Duodenal mucosa (tissue), 2 donors: Measurements from ENCODE around the gene PHACTR1.
"Not testable (repeated sequence)": the region's sequence is repeated elsewhere in the genome, so short reads cannot be mapped to it uniquely, and the experiment has no call there.

Experiments
- H3K27ac ChIP-seq: one replicate; pipeline ENCODE4 v1.7.0; 2013; ENCODE audit warnings: low read depth, low read length
- H3K27me3 ChIP-seq, 2 donors: one replicate each; pipeline ENCODE4 v1.7.0; 2013; ENCODE audit warnings: low read length in 2 of 2, control low read depth in 1 of 2; ENCODE audit not compliant: insufficient read depth in 2 of 2, control insufficient read depth in 1 of 2
- H3K36me3 ChIP-seq, 2 donors: one replicate each; pipeline ENCODE4 v1.7.0; 2013; ENCODE audit warnings: low read length in 2 of 2, control low read depth in 1 of 2; ENCODE audit not compliant: insufficient read depth in 2 of 2, control insufficient read depth in 1 of 2
- H3K4me1 ChIP-seq, 2 donors: one replicate each; pipeline ENCODE4 v1.7.0; 2013; ENCODE audit warnings: low read length in 2 of 2, control low read depth in 1 of 2; ENCODE audit not compliant: insufficient read depth in 2 of 2, control insufficient read depth in 1 of 2
- H3K4me3 ChIP-seq, 2 donors: one replicate each; pipeline ENCODE4 v1.7.0; 2013; ENCODE audit warnings: low read length in 2 of 2, low read depth in 1 of 2
- H3K9ac ChIP-seq, 2 donors: one replicate each; pipeline ENCODE4 v1.7.0; 2013; ENCODE audit warnings: low read length in 2 of 2, low read depth in 1 of 2
- H3K9me3 ChIP-seq, 2 donors: one replicate each; pipeline ENCODE4 v1.7.0; 2013; ENCODE audit warnings: low read length in 2 of 2, control low read depth in 1 of 2; ENCODE audit not compliant: control insufficient read depth in 1 of 2

Gene PHACTR1

DNA sequence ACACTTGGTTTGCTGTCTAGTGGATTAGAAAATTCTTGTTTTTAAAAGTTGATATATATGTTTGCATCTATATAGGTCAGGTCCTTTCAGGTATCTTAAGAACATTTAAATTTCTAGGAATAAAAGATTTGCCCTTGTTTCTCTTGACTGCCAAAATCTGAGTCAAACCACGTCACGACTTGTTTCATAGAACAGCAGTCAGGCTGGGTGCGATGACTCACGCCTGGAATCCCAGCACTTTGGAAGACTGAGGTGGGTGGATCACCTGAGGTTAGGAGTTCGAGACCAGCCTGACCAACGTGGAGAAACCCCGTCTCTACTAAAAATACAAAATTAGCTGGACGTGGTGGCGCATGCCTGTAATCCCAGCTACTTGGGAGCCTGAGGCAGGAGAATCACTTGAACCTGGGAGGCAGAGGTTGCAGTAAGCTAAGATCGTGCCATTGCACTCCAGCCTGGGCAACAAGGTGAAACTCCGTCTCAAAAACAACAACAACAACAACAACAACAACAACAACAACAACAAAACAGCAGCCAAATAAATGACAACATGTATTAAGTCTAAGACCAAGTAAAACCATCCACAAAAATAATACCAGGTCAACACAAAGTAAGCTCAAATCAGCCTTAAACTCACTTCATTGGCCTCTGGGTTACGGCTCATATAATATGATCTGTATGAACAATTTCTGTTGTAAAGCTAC is 46.3 kb downstream of the PHACTR1 start:
- not testable (repeated sequence) for H3K9ac ChIP-seq, H3K36me3 ChIP-seq, H3K4me3 ChIP-seq, H3K4me1 ChIP-seq, H3K27me3 ChIP-seq, H3K27ac ChIP-seq, H3K9me3 ChIP-seq

DNA sequence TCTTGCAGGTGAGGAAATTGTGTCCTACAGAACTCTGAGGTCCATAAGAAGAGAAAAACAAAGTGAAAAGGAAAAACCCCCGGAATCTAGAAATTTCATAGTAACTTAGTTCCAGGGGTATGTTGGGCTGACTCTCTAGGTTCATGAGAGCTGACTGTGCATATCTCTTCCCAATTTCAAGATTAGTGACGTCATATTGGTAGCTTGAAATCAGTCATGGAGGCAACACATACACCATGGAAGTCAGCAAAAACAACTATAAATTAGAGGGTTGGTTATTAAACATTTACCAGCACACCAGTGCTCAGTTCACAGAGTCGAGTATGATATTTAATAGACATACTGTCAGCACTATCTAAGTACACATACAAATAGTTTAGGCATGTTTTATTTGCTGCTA is 49.8 kb downstream of the PHACTR1 start:
- Histone ChIP-seq H3K9ac (no peak overlapping the region), H3K27ac (no peak overlapping the region), H3K27me3 (peaks cover 3 to 5% of the 10 kb centered on the region in 2 donors), H3K36me3 (no peaks in the 10 kb centered on the region), H3K4me1 (no peaks in the 10 kb centered on the region), H3K4me3 (no peak overlapping the region), H3K9me3 (no peaks in the 10 kb centered on the region)

DNA sequence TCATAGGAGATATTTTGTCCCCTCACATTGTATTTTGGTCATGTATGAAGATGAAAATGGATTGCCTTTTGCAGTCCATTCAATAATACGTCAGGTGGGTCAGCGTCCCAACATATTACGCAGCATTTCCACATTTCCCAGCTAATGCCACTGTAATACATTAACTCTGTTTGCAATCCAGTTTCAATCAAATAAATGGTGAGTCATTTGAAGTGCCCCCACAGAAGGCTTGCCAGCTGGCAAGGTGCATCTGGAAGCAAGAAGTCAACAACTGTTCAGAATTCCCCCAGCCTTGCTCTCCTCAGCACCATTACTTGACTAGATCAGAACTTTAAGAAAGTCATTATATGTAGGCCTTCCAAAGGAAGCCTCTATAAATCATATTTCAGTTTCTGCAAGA is 50.4 kb downstream of the PHACTR1 start:
- Histone ChIP-seq H3K9me3 (no peaks in the 10 kb centered on the region), H3K27me3 (peaks cover 3 to 5% of the 10 kb centered on the region in 2 donors), H3K27ac (no peak overlapping the region), H3K36me3 (no peaks in the 10 kb centered on the region), H3K9ac (no peak overlapping the region), H3K4me1 (no peaks in the 10 kb centered on the region), H3K4me3 (no peak overlapping the region)

DNA sequence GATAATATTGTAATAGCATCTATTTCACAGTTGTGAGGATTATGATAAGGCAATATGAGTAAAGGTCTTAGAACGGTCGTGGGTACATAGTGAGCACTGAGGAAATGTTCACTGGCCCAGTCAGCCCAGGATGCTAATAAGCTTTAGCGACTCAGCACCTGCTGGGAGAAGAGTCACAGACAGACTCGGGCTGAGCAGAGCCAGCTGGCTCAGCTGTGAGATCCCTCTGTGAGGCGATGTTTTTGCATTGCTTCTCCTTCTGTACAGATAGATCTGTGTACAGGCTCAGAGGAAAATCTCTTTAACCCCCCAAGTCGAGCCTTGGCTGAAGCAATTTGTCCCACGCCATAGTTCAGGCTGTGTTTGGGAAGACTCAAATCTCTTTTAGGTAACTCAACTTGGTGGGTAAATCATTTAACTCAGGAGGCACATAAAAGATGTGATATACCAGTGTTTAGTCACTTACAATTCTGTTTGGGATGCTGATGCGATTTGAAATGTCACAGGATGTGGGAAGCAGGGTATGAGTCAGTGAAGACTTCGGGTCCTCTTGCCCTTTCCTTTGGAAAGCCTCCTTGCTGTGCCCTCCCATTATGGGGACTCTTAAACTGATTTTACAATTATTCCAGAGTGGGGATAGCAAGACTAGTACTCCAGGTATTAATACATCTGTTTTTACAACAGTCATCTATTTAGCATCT is 53.1 kb downstream of the PHACTR1 start:
- no peak overlapping the region for H3K9ac ChIP-seq
- no peaks in the 10 kb centered on the region for H3K4me1 ChIP-seq
- H3K27me3 ChIP-seq, result peaks cover 1 to 3% of the 10 kb centered on the region in 2 donors
- no peaks in the 10 kb centered on the region for H3K36me3 ChIP-seq
- no peak overlapping the region for H3K4me3 ChIP-seq
- no peaks in the 10 kb centered on the region for H3K9me3 ChIP-seq
- no peak overlapping the region for H3K27ac ChIP-seq

DNA sequence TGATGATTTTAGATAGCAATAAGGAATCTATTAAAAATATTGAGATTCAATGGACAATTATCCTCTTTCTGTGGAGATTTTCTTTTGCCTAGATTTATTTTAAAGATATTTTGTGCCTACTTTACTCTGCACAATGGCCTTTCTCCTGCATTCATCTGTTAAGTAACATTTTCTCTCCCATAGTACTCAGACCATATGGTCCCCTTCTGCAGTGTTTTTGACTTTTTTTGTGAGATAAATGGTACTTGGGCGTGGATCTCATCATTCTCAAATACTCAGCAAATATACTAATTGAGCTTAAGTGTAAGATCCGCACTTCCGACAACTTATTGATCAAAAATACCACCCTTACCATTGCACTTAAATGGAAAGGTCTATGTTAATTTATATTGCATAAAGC is 55.8 kb downstream of the PHACTR1 start:
- H3K4me3 ChIP-seq, result no peak overlapping the region
- H3K9ac ChIP-seq, result no peak overlapping the region
- no peak overlapping the region for H3K27ac ChIP-seq
- H3K36me3 ChIP-seq, result no peaks in the 10 kb centered on the region
- H3K9me3 ChIP-seq, result no peaks in the 10 kb centered on the region
- H3K27me3 ChIP-seq, result peaks cover 0 to 3% of the 10 kb centered on the region in 2 donors
- H3K4me1 ChIP-seq, result no peaks in the 10 kb centered on the region

DNA sequence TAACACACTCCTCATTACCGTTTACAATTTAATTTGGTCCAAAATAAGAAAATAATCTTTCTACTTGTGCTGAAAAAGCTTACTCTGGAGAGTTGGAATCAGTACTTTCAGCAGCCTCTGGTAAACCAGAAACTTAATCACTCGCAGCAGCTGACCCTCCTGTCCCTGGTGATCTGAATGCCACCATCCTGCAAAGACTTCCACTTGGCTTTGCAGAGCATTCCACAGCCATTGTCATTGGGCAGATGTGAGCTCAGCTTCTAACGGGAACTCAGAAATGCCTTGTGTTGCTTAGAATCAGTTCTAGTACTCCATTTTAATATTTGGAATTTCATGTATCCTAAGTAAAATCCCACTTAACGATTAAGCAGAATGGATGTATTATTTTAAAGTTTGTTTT is 59.7 kb downstream of the PHACTR1 start:
- Histone ChIP-seq H3K36me3 (no peaks in the 10 kb centered on the region), H3K27me3 (no peaks in the 10 kb centered on the region), H3K4me3 (no peak overlapping the region), H3K9ac (no peak overlapping the region), H3K27ac (no peak overlapping the region), H3K4me1 (no peaks in the 10 kb centered on the region), H3K9me3 (no peaks in the 10 kb centered on the region)

DNA sequence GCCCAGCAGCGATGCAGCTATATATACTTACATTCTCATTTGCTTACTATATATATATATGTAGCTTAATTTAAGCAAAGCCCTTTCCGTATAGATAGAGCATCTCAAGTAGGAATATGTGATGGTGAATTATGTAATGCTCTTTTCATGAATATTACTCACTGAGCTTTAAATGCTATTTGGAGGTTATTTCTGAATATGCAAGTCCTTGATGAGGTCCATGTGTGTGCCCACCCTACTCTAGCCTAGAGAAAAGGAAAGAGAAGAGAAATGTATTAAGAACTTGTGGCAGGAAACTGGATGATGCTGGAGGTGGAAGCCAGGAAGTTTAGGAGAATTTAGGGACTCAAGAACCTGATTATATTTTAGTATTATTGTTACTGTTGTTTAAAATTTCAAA is 63.2 kb downstream of the PHACTR1 start:
- H3K27ac ChIP-seq, result no peak overlapping the region
- H3K9me3 ChIP-seq, result no peaks in the 10 kb centered on the region
- H3K36me3 ChIP-seq, result no peaks in the 10 kb centered on the region
- H3K27me3 ChIP-seq, result no peaks in the 10 kb centered on the region
- H3K4me3 ChIP-seq, result no peak overlapping the region
- no peak overlapping the region for H3K9ac ChIP-seq
- H3K4me1 ChIP-seq, result no peaks in the 10 kb centered on the region

DNA sequence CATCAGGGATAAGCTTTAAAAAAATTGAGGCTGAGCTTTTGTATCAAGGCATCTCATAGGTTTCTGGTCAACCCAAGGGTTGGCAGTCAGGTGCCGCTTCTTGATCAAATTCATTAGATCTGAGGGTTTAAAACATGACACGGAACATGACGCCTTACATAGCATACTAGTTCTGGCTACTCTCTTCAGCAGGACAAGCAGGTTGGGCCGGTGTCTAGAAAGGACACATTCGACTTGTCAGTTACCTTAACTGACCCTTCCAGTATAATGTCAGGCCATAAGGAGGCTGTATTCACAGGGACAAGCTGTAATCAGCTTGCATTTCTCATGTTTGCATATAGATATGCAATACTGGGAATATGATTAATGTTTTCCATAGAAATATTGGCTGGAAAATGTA is 65.6 kb downstream of the PHACTR1 start:
- no peaks in the 10 kb centered on the region for H3K4me1 ChIP-seq
- no peak overlapping the region for H3K27ac ChIP-seq
- H3K27me3 ChIP-seq, result no peaks in the 10 kb centered on the region
- no peaks in the 10 kb centered on the region for H3K36me3 ChIP-seq
- no peak overlapping the region for H3K9ac ChIP-seq
- H3K9me3 ChIP-seq, result no peaks in the 10 kb centered on the region
- H3K4me3 ChIP-seq, result no peak overlapping the region

DNA sequence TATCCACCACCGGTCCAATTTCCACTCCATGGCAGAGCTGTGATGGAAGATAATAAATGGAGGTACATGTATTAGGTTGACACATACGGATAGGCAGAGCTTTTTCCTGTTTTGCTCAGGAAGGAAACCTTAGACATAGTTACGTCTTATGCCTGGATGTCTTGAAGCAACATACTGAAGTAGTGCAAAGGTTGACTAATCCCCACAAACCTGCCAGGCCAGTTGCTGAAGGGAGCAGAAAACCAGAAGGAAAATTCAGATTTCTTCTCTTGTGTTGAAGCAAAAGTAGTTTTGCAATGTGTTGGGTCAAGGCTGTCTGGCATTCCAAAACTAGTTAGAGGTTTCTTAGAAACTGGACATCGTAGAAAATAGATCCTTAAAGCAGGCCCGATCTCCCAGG is 68.7 kb downstream of the PHACTR1 start:
- Histone ChIP-seq H3K36me3 (no peaks in the 10 kb centered on the region), H3K4me3 (no peak overlapping the region), H3K27ac (no peak overlapping the region), H3K4me1 (no peaks in the 10 kb centered on the region), H3K9me3 (no peaks in the 10 kb centered on the region), H3K9ac (no peak overlapping the region), H3K27me3 (no peaks in the 10 kb centered on the region)

DNA sequence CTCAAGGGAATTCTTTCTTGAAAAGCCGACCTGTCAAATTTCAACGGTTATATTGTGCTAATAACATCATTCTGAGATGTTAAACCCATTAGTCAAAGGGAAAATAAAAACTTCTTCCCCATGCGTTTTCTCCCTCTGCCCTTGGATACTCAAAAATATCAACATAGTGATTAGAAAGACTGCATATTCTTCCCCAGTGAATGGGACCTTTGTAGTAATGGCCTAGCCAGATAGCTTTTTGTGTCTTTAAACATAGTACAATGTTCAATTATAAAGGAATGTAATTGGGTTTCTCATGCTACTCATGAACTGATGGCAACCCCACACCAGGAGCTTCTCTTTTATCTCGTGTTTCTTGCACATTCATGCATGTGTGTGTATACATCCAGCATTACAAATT is 69.4 kb downstream of the PHACTR1 start:
- no peaks in the 10 kb centered on the region for H3K27me3 ChIP-seq
- no peaks in the 10 kb centered on the region for H3K4me1 ChIP-seq
- H3K4me3 ChIP-seq, result no peak overlapping the region
- H3K27ac ChIP-seq, result no peak overlapping the region
- H3K9ac ChIP-seq, result no peak overlapping the region
- no peaks in the 10 kb centered on the region for H3K36me3 ChIP-seq
- H3K9me3 ChIP-seq, result no peaks in the 10 kb centered on the region
